Endodermal cell (in vitro differentiated cells): ENCODE measurements around the gene UGT1A4. TPM values are rescaled to one million over a fixed set of nuclear protein-coding genes. Genes with fewer than 3 reads are reported as not detected.

ENCODE experiments used
- DNase-seq: peaks from one replicate; pipeline ENCODE4 v3.0.0-alpha.2; 2017
- H3K27ac ChIP-seq: 2 replicates; pipeline ENCODE4 v1.5.1; 2013; ENCODE audit warnings: mild to moderate bottlenecking, low read depth, low read length, moderate library complexity
- H3K27me3 ChIP-seq: 2 replicates; pipeline ENCODE4 v1.6.1; 2013; ENCODE audit warnings: mild to moderate bottlenecking, low read length, moderate library complexity; ENCODE audit not compliant: insufficient read depth, control insufficient read depth, poor library complexity, severe bottlenecking
- H3K36me3 ChIP-seq: 2 replicates; pipeline ENCODE4 v1.7.0; 2013; ENCODE audit warnings: mild to moderate bottlenecking, low read length, moderate library complexity; ENCODE audit not compliant: control insufficient read depth, insufficient read depth
- H3K4me1 ChIP-seq: one replicate; pipeline ENCODE4 v1.7.0; 2013; ENCODE audit warnings: low read length; ENCODE audit not compliant: control insufficient read depth, insufficient read depth
- H3K4me3 ChIP-seq: 2 replicates; pipeline ENCODE4 v1.5.1; 2013; ENCODE audit warnings: mild to moderate bottlenecking, low read length, moderate library complexity
- H3K9ac ChIP-seq: 2 replicates; pipeline ENCODE4 v1.6.1; 2013; ENCODE audit warnings: mild to moderate bottlenecking, low read length, moderate library complexity; ENCODE audit not compliant: poor library complexity, severe bottlenecking; ENCODE audit errors: extremely low read depth
- H3K9me3 ChIP-seq: 2 replicates; pipeline ENCODE4 v1.6.1; 2013; ENCODE audit warnings: mild to moderate bottlenecking, low read length, moderate library complexity; ENCODE audit not compliant: control insufficient read depth
- H3K27ac Mint-ChIP-seq: 2 replicates; pipeline ENCODE4 v1.8.0; 2020; ENCODE audit warnings: mixed read lengths
- H3K27me3 Mint-ChIP-seq: 2 replicates; pipeline ENCODE4 v1.8.0; 2021; ENCODE audit warnings: mild to moderate bottlenecking, mixed read lengths; ENCODE audit not compliant: insufficient read depth
- H3K36me3 Mint-ChIP-seq: 2 replicates; pipeline ENCODE4 v1.8.0; 2020; ENCODE audit warnings: low read depth, mixed read lengths
- H3K4me1 Mint-ChIP-seq: 2 replicates; pipeline ENCODE4 v1.8.0; 2020; ENCODE audit warnings: mixed read lengths
- H3K4me3 Mint-ChIP-seq: 2 replicates; pipeline ENCODE4 v1.8.0; 2020; ENCODE audit warnings: mild to moderate bottlenecking, moderate library complexity, mixed read lengths
- H3K9me3 Mint-ChIP-seq: 2 replicates; pipeline ENCODE4 v1.8.0; 2020; ENCODE audit warnings: mild to moderate bottlenecking, mixed read lengths
- CTCF ChIP-seq: fragments of 200-600 bp; sonication (generic); conservative IDR thresholded peaks from 2 replicates; pipeline ENCODE4 v1.5.0; 2021; ENCODE audit warnings: antibody characterized with exemption, mild to moderate bottlenecking
- WGBS, 2 experiments: methylation state at CpG; one replicate each; pipeline versions ENCODE4 v1.1.5 to v1.1.7; 2013; ENCODE audit warnings: missing lambda C conversion rate in 2 of 2, mixed read lengths in 1 of 2; ENCODE audit not compliant: insufficient coverage in 1 of 2, insufficient read length in 1 of 2; 5-methylcytosine and 5-hydroxymethylcytosine counted together
- total RNA-seq, 2 donors: library from RNA; stranded (reverse); fragmentation: NEBNext Ultra II Directional in 1 of 2; extraction: Animal tissue kit (Norgen Biotek cat#: 25700) in 1 of 2; gene quantifications; 2 replicates in 1 of 2; 3 replicates in 1 of 2; pipeline ENCODE4 v1.2.1, GENCODE V29; 2021

UGT1A4 gene
- total RNA-seq, 2 donors from 2014 or later = not detected

- H3K27ac Mint-ChIP-seq = no peak overlapping the region
These were observed 44.6 kb upstream of the UGT1A4 start for GRCh38 chr2:233673896-233674295.

GRCh38 chr2:233674314-233674713 is 44.2 kb upstream of the UGT1A4 start:
- Mint-ChIP-seq H3K4me3 (no peak overlapping the region), H3K36me3 (no peaks in the 10 kb centered on the region), H3K27ac (no peak overlapping the region), H3K27me3 (peaks cover 15% of the 10 kb centered on the region), H3K4me1 (no peaks in the 10 kb centered on the region), H3K9me3 (no peaks in the 10 kb centered on the region)
- Histone ChIP-seq H3K27me3 (peaks cover 7% of the 10 kb centered on the region), H3K4me1 (no peaks in the 10 kb centered on the region), H3K9ac (no peak overlapping the region), H3K27ac (no peak overlapping the region), H3K9me3 (no peaks in the 10 kb centered on the region), H3K4me3 (no peak overlapping the region), H3K36me3 (no peaks in the 10 kb centered on the region)
- DNase-seq = no peak
- no CpG with 5 or more reads among the region's 1 CpG for WGBS, 2 experiments
- TF ChIP-seq CTCF = no peak

More at GRCh38 chr2:233673896-233674295, 44.6 kb upstream of the UGT1A4 start:
- no peaks in the 10 kb centered on the region for H3K36me3 ChIP-seq
- no peaks in the 10 kb centered on the region for H3K9me3 ChIP-seq
- no peak overlapping the region for H3K27ac ChIP-seq
- H3K9me3 Mint-ChIP-seq = no peaks in the 10 kb centered on the region
- no peak overlapping the region for H3K9ac ChIP-seq
- DNase-seq = no peak
- H3K36me3 Mint-ChIP-seq = no peaks in the 10 kb centered on the region
- H3K4me1 ChIP-seq = no peaks in the 10 kb centered on the region
- H3K27me3 ChIP-seq = peaks cover 3% of the 10 kb centered on the region
- TF ChIP-seq CTCF = no peak
- no peaks in the 10 kb centered on the region for H3K4me1 Mint-ChIP-seq
- peaks cover 15% of the 10 kb centered on the region for H3K27me3 Mint-ChIP-seq
- H3K4me3 ChIP-seq = no peak overlapping the region
- H3K4me3 Mint-ChIP-seq = no peak overlapping the region

GRCh38 chr2:233674995-233675394 is 43.5 kb upstream of the UGT1A4 start:
- Mint-ChIP-seq H3K4me1 (no peaks in the 10 kb centered on the region), H3K4me3 (no peak overlapping the region), H3K27me3 (peaks cover 15% of the 10 kb centered on the region), H3K27ac (no peak overlapping the region), H3K9me3 (no peaks in the 10 kb centered on the region), H3K36me3 (no peaks in the 10 kb centered on the region)
- Histone ChIP-seq H3K9me3 (no peaks in the 10 kb centered on the region), H3K27me3 (peaks cover 9% of the 10 kb centered on the region), H3K4me3 (no peak overlapping the region), H3K9ac (no peak overlapping the region), H3K36me3 (no peaks in the 10 kb centered on the region), H3K27ac (no peak overlapping the region), H3K4me1 (no peaks in the 10 kb centered on the region)
- 63 to 71% methylated on average over 3 to 4 of the region's 4 CpGs for WGBS, 2 experiments
- TF ChIP-seq CTCF = peak; percentile 54
- no peak for DNase-seq
